Epidermal melanocyte (primary cell): ENCODE data around the gene TESPA1.
A peak's percentile ranks its signal among the peaks of the same experiment; 100 is the strongest.
"Not testable (repeated sequence)": the region's sequence is repeated elsewhere in the genome, so short reads cannot be mapped to it uniquely, and the experiment has no call there.

Source experiments
- DNase-seq: peaks from one replicate; pipeline ENCODE4 v3.0.0; 2011; ENCODE audit warnings: low spot score; ENCODE audit not compliant: insufficient read length

TESPA1 gene

GRCh38 chr12:54984658-54985376 lies at the start of gene TESPA1:
TESPA1 (minus strand) TSS chr12:54984762; CDS start chr12:54974562, 10,200 bp downstream.
- DNase-seq, result no peak

GRCh38 chr12:55034218-55034617 lies 49.7 kb upstream of the TESPA1 start:
- no peak for DNase-seq

GRCh38 chr12:55025508-55025907 lies 40.9 kb upstream of the TESPA1 start:
- no peak for DNase-seq

GRCh38 chr12:55024575-55024974 lies 40.0 kb upstream of the TESPA1 start:
- no peak for DNase-seq

- no peak for DNase-seq
Measured at GRCh38 chr12:55019784-55020183, 35.2 kb upstream of the TESPA1 start, which contains the start of gene NEUROD4. NEUROD4 (plus strand) TSS chr12:55019974; CDS start chr12:55026440, 6,466 bp downstream.

- no peak for DNase-seq
Measured at GRCh38 chr12:55017416-55017925, 32.9 kb upstream of the TESPA1 start.

GRCh38 chr12:55008944-55009585 lies 24.5 kb upstream of the TESPA1 start:
- DNase-seq, result no peak

- DNase-seq, result no peak
Measured at GRCh38 chr12:55002355-55002754, 17.8 kb upstream of the TESPA1 start.

- DNase-seq, result no peak
Measured at GRCh38 chr12:55001198-55001868, 16.8 kb upstream of the TESPA1 start.

GRCh38 chr12:54998958-54999510 lies 14.5 kb upstream of the TESPA1 start:
- no peak for DNase-seq

GRCh38 chr12:54997929-54998522 lies 13.5 kb upstream of the TESPA1 start:
- DNase-seq, result no peak

- DNase-seq, result no peak
Measured at GRCh38 chr12:54996205-54996604, 11.6 kb upstream of the TESPA1 start.

- DNase-seq, result peak; percentile 44
Measured at GRCh38 chr12:54993181-54993835, 8.7 kb upstream of the TESPA1 start.

- no peak for DNase-seq
Measured at GRCh38 chr12:54991991-54992375, 7.4 kb upstream of the TESPA1 start.

- DNase-seq, result no peak
Measured at GRCh38 chr12:54991161-54991990, 6.8 kb upstream of the TESPA1 start.

GRCh38 chr12:54989829-54990228 lies 5.3 kb upstream of the TESPA1 start:
- DNase-seq, result no peak

- DNase-seq, result no peak
Measured at GRCh38 chr12:54988402-54989054, 4.0 kb upstream of the TESPA1 start.

- DNase-seq, result no peak
Measured at GRCh38 chr12:54987611-54988231, 3.2 kb upstream of the TESPA1 start.

GRCh38 chr12:54986773-54987172 lies 2.2 kb upstream of the TESPA1 start:
- DNase-seq, result not testable (repeated sequence)
